SK-N-MC (cell line): ENCODE data around the gene TRIM47.

Source experiments
- EZH2 ChIP-seq: fragments of 200-600 bp; sonication (generic); IDR thresholded peaks from one replicate; pipeline ENCODE4 v1.6.1; 2017; ENCODE audit warnings: antibody characterized with exemption
- POLR2AphosphoS5 ChIP-seq: IDR thresholded peaks from 2 replicates; pipeline ENCODE4 v1.6.1; 2012; ENCODE audit warnings: mild to moderate bottlenecking, low read depth, low read length, borderline replicate concordance

GRCh38 chr17:75834279-75834920 is 44.0 kb downstream of the TRIM47 start:
- TF ChIP-seq EZH2 = no peak
- no peak for TF ChIP-seq POLR2AphosphoS5
